ENCODE results near the gene FANCM. TPM values are rescaled to one million over a fixed set of nuclear protein-coding genes. Genes with fewer than 3 reads are reported as not detected.

FANCM gene
- total and polyA plus RNA-seq, 9 of the 15 experiments (the other 6 are each of a cell fraction or from before 2014, with no cell fraction given), result 5.1 to 14.4 (median 6.2) TPM

DNA sequence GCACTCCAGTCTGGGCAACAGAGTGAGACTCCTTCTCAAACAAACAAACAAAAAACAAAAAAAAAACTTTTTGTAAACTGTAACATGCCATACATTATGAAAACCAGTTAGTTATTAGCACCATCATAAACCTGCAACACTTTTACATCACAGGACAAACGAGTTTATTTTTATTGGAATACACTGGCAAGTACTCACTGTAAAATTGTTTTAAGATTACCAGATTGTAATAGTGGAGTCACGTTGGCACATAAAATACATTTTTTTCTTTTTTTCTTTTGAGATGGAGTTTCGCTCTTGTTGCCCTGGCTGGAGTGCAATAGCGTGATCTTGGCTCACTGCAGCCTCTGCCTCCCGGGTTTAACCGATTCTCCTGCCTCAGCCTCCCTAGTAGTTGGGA, 17.1 kb upstream of the FANCM start:
- no peaks in the 10 kb centered on the region for H3K9me1 ChIP-seq (ENCODE audit: control insufficient read depth, insufficient read depth, low read length)
- no peak overlapping the region for H3K4me3 ChIP-seq
- H3K4me1 ChIP-seq (replicated peaks in 1 of 2; ENCODE audit: control insufficient read depth in 2 of 2, insufficient read depth in 2 of 2, low read length in 2 of 2), result peaks cover 0 to 13% of the 10 kb centered on the region in 2 experiments; a peak in 2 of 5 replicates
- intact Hi-C loops (cut with micrococcal nuclease) (no loop called here), in situ Hi-C loops (cut with MboI) (no loop called here)
- no peak for FAIRE-seq
- no TSS peak for BruUV-seq (replicated peaks)
- no peaks in the 10 kb centered on the region for H4K20me1 ChIP-seq (replicated peaks; ENCODE audit: control insufficient read depth, insufficient read depth, low read length)
- no peak for DNase-seq (ENCODE audit: extremely low read depth in 1 of 4, low spot score in 3 of 4)
- H3K79me2 ChIP-seq (ENCODE audit: control insufficient read depth, insufficient read depth, low read length), result no peaks in the 10 kb centered on the region
- H3K9ac ChIP-seq (ENCODE audit: insufficient read depth in 1 of 2, low read depth in 2 of 2, low read length in 2 of 2), result no peak overlapping the region
- no peak overlapping the region for H3K4me2 ChIP-seq (ENCODE audit: insufficient read depth, low read length)
- POLR2A ChIA-PET, result no interaction called here
- H3K27me3 ChIP-seq (ENCODE audit: control insufficient read depth in 2 of 2, insufficient read depth in 2 of 2, low read length in 2 of 2), result no peaks in the 10 kb centered on the region
- CTCF ChIA-PET (ENCODE audit: low intra/inter-chr PET ratio), result no interaction called here
- no peak overlapping the region for H3K27ac ChIP-seq (ENCODE audit: extremely low read depth, low read depth, low read length)
- peaks cover 83% of the 10 kb centered on the region; the same call in 2 of the 3 replicates for H3K36me3 ChIP-seq (ENCODE audit: control insufficient read depth, insufficient read depth, low read length)
- H2AFZ ChIP-seq (ENCODE audit: low read depth, low read length), result no peak overlapping the region
- 87% methylated on average over 5 of the region's 6 CpGs for WGBS (ENCODE audit: insufficient coverage, low coverage, missing lambda C conversion rate)
- H3K9me3 ChIP-seq (replicated peaks; ENCODE audit: control insufficient read depth, insufficient read depth, low read depth, low read length), result no peaks in the 10 kb centered on the region
- ATAC-seq, result no peak
- TF ChIP-seq NCOR1 (IDR thresholded peaks at IDR 0.05) (no peak), FOXM1 (IDR thresholded peaks at IDR 0.05; ENCODE audit: low read depth) (no peak), FOXM1 (CRISPR knock-in tag; IDR thresholded peaks at IDR 0.05; ENCODE audit: low read depth) (no peak), FOXP1 (CRISPR knock-in tag; IDR thresholded peaks at IDR 0.05) (no peak), BCOR (IDR thresholded peaks at IDR 0.05) (no peak), ZNF143 (CRISPR knock-in tag; IDR thresholded peaks at IDR 0.05) (no peak)
- TF ChIP-seq, protein P1, sequence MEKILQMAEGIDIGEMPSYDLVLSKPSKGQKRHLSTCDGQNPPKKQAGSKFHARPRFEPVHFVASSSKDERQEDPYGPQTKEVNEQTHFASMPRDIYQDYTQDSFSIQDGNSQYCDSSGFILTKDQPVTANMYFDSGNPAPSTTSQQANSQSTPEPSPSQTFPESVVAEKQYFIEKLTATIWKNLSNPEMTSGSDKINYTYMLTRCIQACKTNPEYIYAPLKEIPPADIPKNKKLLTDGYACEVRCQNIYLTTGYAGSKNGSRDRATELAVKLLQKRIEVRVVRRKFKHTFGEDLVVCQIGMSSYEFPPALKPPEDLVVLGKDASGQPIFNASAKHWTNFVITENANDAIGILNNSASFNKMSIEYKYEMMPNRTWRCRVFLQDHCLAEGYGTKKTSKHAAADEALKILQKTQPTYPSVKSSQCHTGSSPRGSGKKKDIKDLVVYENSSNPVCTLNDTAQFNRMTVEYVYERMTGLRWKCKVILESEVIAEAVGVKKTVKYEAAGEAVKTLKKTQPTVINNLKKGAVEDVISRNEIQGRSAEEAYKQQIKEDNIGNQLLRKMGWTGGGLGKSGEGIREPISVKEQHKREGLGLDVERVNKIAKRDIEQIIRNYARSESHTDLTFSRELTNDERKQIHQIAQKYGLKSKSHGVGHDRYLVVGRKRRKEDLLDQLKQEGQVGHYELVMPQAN (IDR thresholded peaks at IDR 0.05; ENCODE audit: borderline replicate concordance), result no peak
